HEK293 (cell line): Measurements from ENCODE around the gene NUMA1.

Source experiments
- CTCF ChIP-seq: fragments of 450-650 bp; formaldehyde crosslinking; IDR thresholded peaks from 2 replicates; pipeline ENCODE4 v1.5.1; 2016; ENCODE audit warnings: missing biosample characterization, missing genetic modification characterization
- SCRT2 ChIP-seq: fragments of 450-650 bp; formaldehyde crosslinking; IDR thresholded peaks from 2 replicates; pipeline ENCODE4 v1.5.1; 2016; ENCODE audit warnings: missing biosample characterization, missing genetic modification characterization
- YY1 ChIP-seq: fragments of 450-650 bp; formaldehyde crosslinking; IDR thresholded peaks from 2 replicates; pipeline ENCODE4 v1.5.1; 2018; ENCODE audit warnings: missing biosample characterization, missing genetic modification characterization
- ZNF146 ChIP-seq: fragments of 450-650 bp; formaldehyde crosslinking; IDR thresholded peaks from 2 replicates; pipeline ENCODE4 v1.5.1; 2016; ENCODE audit warnings: missing biosample characterization, missing genetic modification characterization
- ZNF239 ChIP-seq: fragments of 450-650 bp; formaldehyde crosslinking; IDR thresholded peaks from 2 replicates; pipeline ENCODE4 v1.5.1; 2016; ENCODE audit warnings: missing biosample characterization, missing genetic modification characterization
- ZNF280D ChIP-seq: fragments of 450-650 bp; formaldehyde crosslinking; IDR thresholded peaks from 2 replicates; pipeline ENCODE4 v1.5.1; 2016; ENCODE audit warnings: missing biosample characterization, missing genetic modification characterization
- ZNF513 ChIP-seq: fragments of 450-650 bp; IDR thresholded peaks from 2 replicates; pipeline ENCODE4 v1.5.1; 2018; ENCODE audit warnings: missing biosample characterization, missing genetic modification characterization
- TF ChIP-seq, protein P1 (sequence below): fragments of 450-650 bp; formaldehyde crosslinking; IDR thresholded peaks from 2 replicates; pipeline ENCODE4 v1.5.1; 2017; ENCODE audit warnings: missing biosample characterization, missing genetic modification characterization
- TF ChIP-seq, protein P2 (sequence below): fragments of 450-650 bp; formaldehyde crosslinking; IDR thresholded peaks from 2 replicates; pipeline ENCODE4 v1.5.1; 2016; ENCODE audit warnings: missing biosample characterization, missing genetic modification characterization

GRCh38 chr11:71976551-71976950 lies 103.8 kb downstream of the NUMA1 start:
- no peak for TF ChIP-seq YY1 (tag by site-specific recombination)
- no peak for TF ChIP-seq CTCF (tag by site-specific recombination)
- TF ChIP-seq ZNF513 (tag by site-specific recombination), result no peak
- TF ChIP-seq ZNF280D, result no peak
- TF ChIP-seq, protein P1, sequence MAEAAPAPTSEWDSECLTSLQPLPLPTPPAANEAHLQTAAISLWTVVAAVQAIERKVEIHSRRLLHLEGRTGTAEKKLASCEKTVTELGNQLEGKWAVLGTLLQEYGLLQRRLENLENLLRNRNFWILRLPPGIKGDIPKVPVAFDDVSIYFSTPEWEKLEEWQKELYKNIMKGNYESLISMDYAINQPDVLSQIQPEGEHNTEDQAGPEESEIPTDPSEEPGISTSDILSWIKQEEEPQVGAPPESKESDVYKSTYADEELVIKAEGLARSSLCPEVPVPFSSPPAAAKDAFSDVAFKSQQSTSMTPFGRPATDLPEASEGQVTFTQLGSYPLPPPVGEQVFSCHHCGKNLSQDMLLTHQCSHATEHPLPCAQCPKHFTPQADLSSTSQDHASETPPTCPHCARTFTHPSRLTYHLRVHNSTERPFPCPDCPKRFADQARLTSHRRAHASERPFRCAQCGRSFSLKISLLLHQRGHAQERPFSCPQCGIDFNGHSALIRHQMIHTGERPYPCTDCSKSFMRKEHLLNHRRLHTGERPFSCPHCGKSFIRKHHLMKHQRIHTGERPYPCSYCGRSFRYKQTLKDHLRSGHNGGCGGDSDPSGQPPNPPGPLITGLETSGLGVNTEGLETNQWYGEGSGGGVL (tag by site-specific recombination), result no peak
- TF ChIP-seq, protein P2, sequence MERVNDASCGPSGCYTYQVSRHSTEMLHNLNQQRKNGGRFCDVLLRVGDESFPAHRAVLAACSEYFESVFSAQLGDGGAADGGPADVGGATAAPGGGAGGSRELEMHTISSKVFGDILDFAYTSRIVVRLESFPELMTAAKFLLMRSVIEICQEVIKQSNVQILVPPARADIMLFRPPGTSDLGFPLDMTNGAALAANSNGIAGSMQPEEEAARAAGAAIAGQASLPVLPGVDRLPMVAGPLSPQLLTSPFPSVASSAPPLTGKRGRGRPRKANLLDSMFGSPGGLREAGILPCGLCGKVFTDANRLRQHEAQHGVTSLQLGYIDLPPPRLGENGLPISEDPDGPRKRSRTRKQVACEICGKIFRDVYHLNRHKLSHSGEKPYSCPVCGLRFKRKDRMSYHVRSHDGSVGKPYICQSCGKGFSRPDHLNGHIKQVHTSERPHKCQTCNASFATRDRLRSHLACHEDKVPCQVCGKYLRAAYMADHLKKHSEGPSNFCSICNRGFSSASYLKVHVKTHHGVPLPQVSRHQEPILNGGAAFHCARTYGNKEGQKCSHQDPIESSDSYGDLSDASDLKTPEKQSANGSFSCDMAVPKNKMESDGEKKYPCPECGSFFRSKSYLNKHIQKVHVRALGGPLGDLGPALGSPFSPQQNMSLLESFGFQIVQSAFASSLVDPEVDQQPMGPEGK, result no peak
- no peak for TF ChIP-seq SCRT2 (tag by site-specific recombination)
- TF ChIP-seq ZNF239 (tag by site-specific recombination), result no peak
- no peak for TF ChIP-seq ZNF146 (tag by site-specific recombination)
